Skeletal muscle cell (primary cell): ENCODE measurements around the gene NOXA1.
"Not testable (repeated sequence)": the region's sequence is repeated elsewhere in the genome, so short reads cannot be mapped to it uniquely, and the experiment has no call there.

Experiments
- DNase-seq: peaks from one replicate; pipeline ENCODE4 v3.0.0-alpha.2; 2010; ENCODE audit warnings: low read depth
- H3K4me3 ChIP-seq: 2 replicates; pipeline ENCODE4 v1.5.1; 2011; ENCODE audit warnings: low read depth, mild to moderate bottlenecking, control low read depth, low read length, moderate library complexity

NOXA1 gene

GRCh38 chr9:137449081-137449844 lies 26.1 kb downstream of the NOXA1 start:
- no peak for DNase-seq
- no peak overlapping the region for H3K4me3 ChIP-seq

- DNase-seq = no peak
Observed at GRCh38 chr9:137449931-137450538, 26.8 kb downstream of the NOXA1 start.

DNA sequence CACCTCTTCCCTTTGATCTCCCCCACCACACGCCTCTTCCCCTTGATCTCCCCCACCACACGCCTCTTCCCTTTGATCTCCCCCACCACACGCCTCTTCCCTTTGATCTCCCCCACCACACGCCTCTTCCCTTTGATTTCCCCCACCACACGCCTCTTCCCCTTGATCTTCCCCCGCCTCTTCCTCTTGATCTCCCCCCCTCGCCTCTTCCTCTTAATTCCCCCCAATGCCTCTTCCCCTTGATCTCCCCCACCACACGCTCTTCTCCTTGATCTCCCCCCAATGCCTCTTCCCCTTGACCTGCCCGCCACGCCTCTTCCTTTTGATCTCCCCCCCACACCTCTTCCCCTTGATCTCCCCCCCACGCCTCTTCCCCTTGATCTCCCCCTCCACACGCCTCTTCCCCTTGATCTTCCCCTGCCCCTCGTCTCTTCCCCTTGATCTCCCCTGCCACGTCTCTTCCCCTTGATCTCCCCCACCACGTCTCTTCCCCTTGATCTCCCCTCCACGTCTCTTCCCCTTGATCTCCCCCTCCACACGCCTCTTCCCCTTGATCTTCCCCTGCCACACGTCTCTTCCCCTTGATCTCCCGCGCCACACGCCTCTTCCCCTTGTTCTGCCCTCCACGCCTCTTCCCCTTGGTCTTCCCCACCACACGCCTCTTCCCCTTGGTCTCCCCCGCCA lies 27.5 kb downstream of the NOXA1 start:
- DNase-seq, H3K4me3 ChIP-seq: not testable (repeated sequence)

More at GRCh38 chr9:137449931-137450538, 26.8 kb downstream of the NOXA1 start:
- no peak overlapping the region for H3K4me3 ChIP-seq

- not testable (repeated sequence) for DNase-seq, H3K4me3 ChIP-seq
Observed at GRCh38 chr9:137451264-137452005, 28.2 kb downstream of the NOXA1 start.

- DNase-seq = no peak
- H3K4me3 ChIP-seq = no peak overlapping the region
Observed at GRCh38 chr9:137452006-137452760, 29.0 kb downstream of the NOXA1 start.

DNA sequence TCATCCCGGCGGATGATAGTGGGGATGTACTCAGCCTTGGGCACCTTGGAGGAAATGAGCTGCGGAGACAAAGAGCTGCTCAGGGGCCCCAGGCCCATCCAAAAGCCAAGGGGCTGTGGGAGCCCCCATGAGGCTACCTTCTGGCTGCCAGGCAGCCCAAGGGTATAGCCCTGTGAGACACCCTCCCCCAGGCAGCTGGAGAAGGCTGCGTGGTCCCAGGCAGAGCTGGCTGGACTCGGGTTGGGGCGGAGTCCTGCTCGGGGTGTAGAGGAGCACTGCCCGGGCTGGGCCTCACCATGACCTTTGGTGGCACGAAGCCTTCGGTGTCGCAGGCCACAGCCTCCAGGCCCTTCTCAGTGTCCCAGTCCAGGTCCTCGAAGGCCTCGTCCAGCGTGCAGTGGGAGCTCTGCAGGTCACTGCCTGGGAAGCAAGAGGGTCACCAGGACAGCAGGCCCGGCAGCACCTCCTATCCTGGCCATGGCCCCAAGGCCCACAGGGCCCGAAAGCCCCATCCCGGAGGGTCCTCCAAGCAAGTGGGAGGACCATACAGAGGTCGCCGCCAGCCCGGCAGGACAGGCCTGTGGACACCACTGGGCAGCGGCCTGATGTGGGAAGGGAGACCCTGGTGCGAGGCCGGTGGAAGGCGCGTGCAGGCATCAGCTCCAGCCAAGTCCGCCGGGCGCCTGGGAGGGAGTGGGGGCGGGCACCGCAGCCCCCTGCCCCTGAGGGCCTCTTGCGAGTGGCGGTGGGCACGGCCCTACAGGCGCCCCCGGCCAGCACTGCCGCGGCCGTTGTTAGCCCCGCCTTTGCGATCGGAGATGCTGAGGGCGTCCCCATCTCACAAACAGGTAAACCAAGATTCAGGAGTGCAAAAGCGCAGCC lies 29.8 kb downstream of the NOXA1 start:
- DNase-seq = no peak
- peak overlapping the region; percentile 37 for H3K4me3 ChIP-seq

- DNase-seq = peak; percentile 27
- H3K4me3 ChIP-seq = peak overlapping the region; percentile 37
Observed at GRCh38 chr9:137453643-137454081, 30.5 kb downstream of the NOXA1 start.

GRCh38 chr9:137454145-137454596 lies 31.0 kb downstream of the NOXA1 start:
- H3K4me3 ChIP-seq = peak overlapping the region; percentile 21

GRCh38 chr9:137454597-137455358 lies 31.6 kb downstream of the NOXA1 start:
- no peak for DNase-seq
- H3K4me3 ChIP-seq = no peak overlapping the region

More at GRCh38 chr9:137454145-137454596, 31.0 kb downstream of the NOXA1 start:
- DNase-seq = no peak

GRCh38 chr9:137455359-137455991 lies 32.3 kb downstream of the NOXA1 start:
- no peak for DNase-seq
- no peak overlapping the region for H3K4me3 ChIP-seq

- no peak overlapping the region for H3K4me3 ChIP-seq
- DNase-seq = peak; percentile 25
Observed at GRCh38 chr9:137456061-137456863, 33.1 kb downstream of the NOXA1 start.

DNA sequence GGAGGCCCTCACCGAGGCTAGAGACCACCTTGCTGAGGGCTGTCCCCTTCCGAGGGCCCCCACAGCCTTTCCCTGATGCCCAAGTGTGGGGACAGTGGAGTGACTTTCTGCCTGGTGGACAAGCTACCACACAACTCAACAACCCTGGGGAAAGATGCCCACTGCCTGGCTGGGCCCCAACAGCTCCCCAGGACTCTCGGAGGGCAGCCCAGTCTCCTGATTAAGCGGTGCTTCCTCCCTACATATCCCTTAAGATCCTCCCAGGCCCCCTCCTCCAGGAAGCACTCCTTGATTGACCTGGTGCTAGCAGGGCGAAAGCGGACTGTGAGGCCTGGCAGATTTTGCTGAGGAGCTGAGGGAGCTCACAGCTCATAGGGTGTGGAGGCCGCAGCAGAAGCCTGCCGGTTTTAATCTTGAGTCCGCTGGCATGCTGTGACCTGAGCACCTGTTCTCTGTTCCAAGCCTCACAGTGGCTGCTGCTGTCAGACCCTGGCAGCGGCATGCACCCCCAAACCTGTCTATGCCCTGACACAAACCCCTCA lies 33.7 kb downstream of the NOXA1 start:
- H3K4me3 ChIP-seq = no peak overlapping the region
- DNase-seq = no peak

GRCh38 chr9:137457406-137458193 lies 34.4 kb downstream of the NOXA1 start:
- DNase-seq = no peak
- H3K4me3 ChIP-seq = peak overlapping the region; percentile 83

GRCh38 chr9:137458194-137459151 lies 35.3 kb downstream of the NOXA1 start:
- peak overlapping the region; percentile 83 for H3K4me3 ChIP-seq
- DNase-seq = no peak
